Measurements from ENCODE around the gene KIF16B. TPM values are rescaled to one million over a fixed set of nuclear protein-coding genes. Genes with fewer than 3 reads are reported as not detected.

The KIF16B gene
- total and polyA plus RNA-seq, 4 donors = 5.1 to 19.7 (median 8.4) TPM

DNA sequence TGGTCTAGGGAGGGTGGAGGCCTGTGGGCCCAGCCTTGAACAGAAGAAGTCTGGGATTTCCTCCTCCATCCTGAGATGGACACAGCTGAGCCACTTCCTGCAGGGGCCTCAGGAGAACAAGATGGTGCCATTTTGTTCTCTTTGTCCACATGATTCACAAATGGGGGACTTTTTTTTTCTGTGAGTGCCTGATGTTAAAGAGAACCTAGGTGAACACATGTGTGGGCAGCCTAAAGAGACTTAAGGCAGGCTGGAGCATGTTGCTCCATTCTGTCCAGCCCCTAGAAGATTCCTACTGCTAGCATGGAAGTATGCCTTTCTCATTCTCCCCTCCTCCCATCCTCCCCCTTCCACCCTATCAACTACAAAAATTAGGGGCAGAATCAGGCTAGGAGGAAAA, 49.3 kb upstream of the KIF16B start:
- no peak for DNase-seq (ENCODE audit: low spot score)
- Histone ChIP-seq H3K4me3 (ENCODE audit: low read depth in 1 of 3, low read length in 3 of 3) (no peak overlapping the region), H3K9ac (ENCODE audit: low read depth in 1 of 2, low read length in 2 of 2) (no peak overlapping the region), H3K9me3 (ENCODE audit: control insufficient read depth in 4 of 4, low read length in 3 of 4) (no peaks in the 10 kb centered on the region), H3K27ac (ENCODE audit: low read depth in 1 of 2, low read length in 2 of 2) (no peak overlapping the region), H3K27me3 (ENCODE audit: control insufficient read depth in 4 of 4, insufficient read depth in 4 of 4, low read length in 3 of 4) (no peaks in the 10 kb centered on the region), H3K4me1 (ENCODE audit: control insufficient read depth in 4 of 4, insufficient read depth in 4 of 4, low read length in 3 of 4) (no peaks in the 10 kb centered on the region), H3K36me3 (ENCODE audit: control insufficient read depth in 4 of 4, insufficient read depth in 3 of 4, low read depth in 1 of 4, low read length in 3 of 4) (no peaks in the 10 kb centered on the region)
- TF ChIP-seq, protein P1, sequence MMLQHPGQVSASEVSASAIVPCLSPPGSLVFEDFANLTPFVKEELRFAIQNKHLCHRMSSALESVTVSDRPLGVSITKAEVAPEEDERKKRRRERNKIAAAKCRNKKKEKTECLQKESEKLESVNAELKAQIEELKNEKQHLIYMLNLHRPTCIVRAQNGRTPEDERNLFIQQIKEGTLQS (IDR thresholded peaks at IDR 0.05) = no peak
- TF ChIP-seq FOXA1 (IDR thresholded peaks at IDR 0.05) = no peak
- TF ChIP-seq, protein P2, sequence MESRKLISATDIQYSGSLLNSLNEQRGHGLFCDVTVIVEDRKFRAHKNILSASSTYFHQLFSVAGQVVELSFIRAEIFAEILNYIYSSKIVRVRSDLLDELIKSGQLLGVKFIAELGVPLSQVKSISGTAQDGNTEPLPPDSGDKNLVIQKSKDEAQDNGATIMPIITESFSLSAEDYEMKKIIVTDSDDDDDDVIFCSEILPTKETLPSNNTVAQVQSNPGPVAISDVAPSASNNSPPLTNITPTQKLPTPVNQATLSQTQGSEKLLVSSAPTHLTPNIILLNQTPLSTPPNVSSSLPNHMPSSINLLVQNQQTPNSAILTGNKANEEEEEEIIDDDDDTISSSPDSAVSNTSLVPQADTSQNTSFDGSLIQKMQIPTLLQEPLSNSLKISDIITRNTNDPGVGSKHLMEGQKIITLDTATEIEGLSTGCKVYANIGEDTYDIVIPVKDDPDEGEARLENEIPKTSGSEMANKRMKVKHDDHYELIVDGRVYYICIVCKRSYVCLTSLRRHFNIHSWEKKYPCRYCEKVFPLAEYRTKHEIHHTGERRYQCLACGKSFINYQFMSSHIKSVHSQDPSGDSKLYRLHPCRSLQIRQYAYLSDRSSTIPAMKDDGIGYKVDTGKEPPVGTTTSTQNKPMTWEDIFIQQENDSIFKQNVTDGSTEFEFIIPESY (IDR thresholded peaks at IDR 0.05) = no peak
- no peak for TF ChIP-seq JUND (IDR thresholded peaks at IDR 0.05)
- TF ChIP-seq, protein P3, sequence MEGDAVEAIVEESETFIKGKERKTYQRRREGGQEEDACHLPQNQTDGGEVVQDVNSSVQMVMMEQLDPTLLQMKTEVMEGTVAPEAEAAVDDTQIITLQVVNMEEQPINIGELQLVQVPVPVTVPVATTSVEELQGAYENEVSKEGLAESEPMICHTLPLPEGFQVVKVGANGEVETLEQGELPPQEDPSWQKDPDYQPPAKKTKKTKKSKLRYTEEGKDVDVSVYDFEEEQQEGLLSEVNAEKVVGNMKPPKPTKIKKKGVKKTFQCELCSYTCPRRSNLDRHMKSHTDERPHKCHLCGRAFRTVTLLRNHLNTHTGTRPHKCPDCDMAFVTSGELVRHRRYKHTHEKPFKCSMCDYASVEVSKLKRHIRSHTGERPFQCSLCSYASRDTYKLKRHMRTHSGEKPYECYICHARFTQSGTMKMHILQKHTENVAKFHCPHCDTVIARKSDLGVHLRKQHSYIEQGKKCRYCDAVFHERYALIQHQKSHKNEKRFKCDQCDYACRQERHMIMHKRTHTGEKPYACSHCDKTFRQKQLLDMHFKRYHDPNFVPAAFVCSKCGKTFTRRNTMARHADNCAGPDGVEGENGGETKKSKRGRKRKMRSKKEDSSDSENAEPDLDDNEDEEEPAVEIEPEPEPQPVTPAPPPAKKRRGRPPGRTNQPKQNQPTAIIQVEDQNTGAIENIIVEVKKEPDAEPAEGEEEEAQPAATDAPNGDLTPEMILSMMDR (IDR thresholded peaks at IDR 0.05; ENCODE audit: low read depth, low read length, missing input control) = no peak
- no peak for TF ChIP-seq REST (IDR thresholded peaks at IDR 0.05)
- TF ChIP-seq FOXA2 (IDR thresholded peaks at IDR 0.05) = no peak
- no peak for TF ChIP-seq MAX (IDR thresholded peaks at IDR 0.05)
- no peak for TF ChIP-seq GABPA (IDR thresholded peaks at IDR 0.05 in 1 of 2, conservative IDR thresholded peaks at IDR 0.05 in 1 of 2)
- TF ChIP-seq RAD21 (IDR thresholded peaks at IDR 0.05) = no peak
- no peak for TF ChIP-seq YY1 (IDR thresholded peaks at IDR 0.05)
- TF ChIP-seq RXRA (IDR thresholded peaks at IDR 0.05) = no peak
- TF ChIP-seq SP1 (IDR thresholded peaks at IDR 0.05) = no peak
- no peak for TF ChIP-seq TAF1 (conservative IDR thresholded peaks at IDR 0.05)
- no peak for TF ChIP-seq HNF4G (IDR thresholded peaks at IDR 0.05)
- TF ChIP-seq HNF4A (conservative IDR thresholded peaks at IDR 0.05) = no peak
- no peak for TF ChIP-seq NR2F2 (IDR thresholded peaks at IDR 0.05)
- TF ChIP-seq EGR1 (IDR thresholded peaks at IDR 0.05; ENCODE audit: low read depth in 2 of 2) = no peak

Data from liver (tissue), 9 donors.